GM23338 (cell line): ENCODE results near the gene STEAP1. TPM values are rescaled to one million over a fixed set of nuclear protein-coding genes. Genes with fewer than 3 reads are reported as not detected.
"Not testable (repeated sequence)": the region's sequence is repeated elsewhere in the genome, so short reads cannot be mapped to it uniquely, and the experiment has no call there.

Source experiments
- ATAC-seq: fragments of 200-7000 bp; cut with Tn5 transposase; 3 replicates; pipeline ENCODE4 v1.9.1; 2020
- DNase-seq: peaks from one replicate; pipeline ENCODE4 v3.0.0-alpha.2; 2015; ENCODE audit warnings: low spot score
- H2AFZ ChIP-seq: fragments of 200-600 bp; sonication (generic); 2 replicates; pipeline ENCODE4 v1.8.0; 2016; ENCODE audit warnings: antibody characterized with exemption, mild to moderate bottlenecking, moderate library complexity
- H3F3A ChIP-seq: fragments of 200-600 bp; sonication (generic); replicated peaks from 2 replicates; pipeline ENCODE4 v1.8.0; 2017; ENCODE audit warnings: antibody characterized with exemption, mixed run types, low read depth
- H3K27ac ChIP-seq: fragments of 200-600 bp; sonication (generic); 2 replicates; pipeline ENCODE4 v1.6.1; 2016; ENCODE audit warnings: low read depth
- H3K27me3 ChIP-seq: fragments of 200-600 bp; sonication (generic); 2 replicates; pipeline ENCODE4 v1.8.0; 2016; ENCODE audit warnings: mild to moderate bottlenecking, mixed run types, moderate library complexity; ENCODE audit not compliant: insufficient read depth
- H3K36me3 ChIP-seq: fragments of 200-600 bp; sonication (generic); 2 replicates; pipeline ENCODE4 v1.8.0; 2016; ENCODE audit warnings: mild to moderate bottlenecking; ENCODE audit not compliant: insufficient read depth
- H3K4me1 ChIP-seq: fragments of 200-600 bp; sonication (generic); 2 replicates; pipeline ENCODE4 v1.8.0; 2016; ENCODE audit warnings: mild to moderate bottlenecking, moderate library complexity; ENCODE audit not compliant: insufficient read depth
- H3K4me2 ChIP-seq: fragments of 200-600 bp; sonication (generic); 2 replicates; pipeline ENCODE4 v1.7.1; 2017; ENCODE audit warnings: mixed run types
- H3K4me3 ChIP-seq: fragments of 200-600 bp; sonication (generic); 2 replicates; pipeline ENCODE4 v1.6.1; 2016; ENCODE audit warnings: mixed run types
- H3K79me2 ChIP-seq: fragments of 200-600 bp; sonication (generic); replicated peaks from 2 replicates; pipeline ENCODE4 v1.8.0; 2017; ENCODE audit warnings: mild to moderate bottlenecking; ENCODE audit not compliant: insufficient read depth
- H3K9me2 ChIP-seq: fragments of 200-600 bp; sonication (generic); 2 replicates; pipeline ENCODE4 v1.8.0; 2017; ENCODE audit not compliant: insufficient read depth
- H4K20me1 ChIP-seq: fragments of 200-600 bp; sonication (generic); replicated peaks from 2 replicates; pipeline ENCODE4 v1.8.0; 2017; ENCODE audit warnings: mild to moderate bottlenecking; ENCODE audit not compliant: insufficient read depth
- H3K27ac Mint-ChIP-seq: 2 replicates; pipeline ENCODE4 v1.8.0; 2020; ENCODE audit warnings: inconsistent platforms, mild to moderate bottlenecking, moderate library complexity, mixed read lengths
- H3K27me3 Mint-ChIP-seq: 3 replicates; pipeline ENCODE4 v1.8.0; 2022; ENCODE audit warnings: low read depth, mild to moderate bottlenecking, moderate library complexity, mixed read lengths, inconsistent platforms; ENCODE audit not compliant: insufficient read depth, poor library complexity
- H3K36me3 Mint-ChIP-seq: 3 replicates; pipeline ENCODE4 v1.8.0; 2021; ENCODE audit warnings: low read depth, mild to moderate bottlenecking, inconsistent platforms, moderate library complexity, mixed read lengths
- H3K4me1 Mint-ChIP-seq: 3 replicates; pipeline ENCODE4 v1.8.0; 2020; ENCODE audit warnings: mild to moderate bottlenecking, inconsistent platforms, mixed read lengths
- H3K4me3 Mint-ChIP-seq: 3 replicates; pipeline ENCODE4 v1.8.0; 2021; ENCODE audit warnings: moderate library complexity, mild to moderate bottlenecking, inconsistent platforms, mixed read lengths
- H3K9me3 Mint-ChIP-seq: 3 replicates; pipeline ENCODE4 v1.8.0; 2020; ENCODE audit warnings: moderate library complexity, mild to moderate bottlenecking, inconsistent platforms, mixed read lengths
- polyA plus RNA-seq: library from polyadenylated mRNA; unstranded; fragments of >200 nt; fragmentation: Nextera tagmentation; extraction: Ambion mirVana; gene quantifications from 2 replicates; pipeline ENCODE4 v1.2.1, GENCODE V29; 2016
- total RNA-seq: library from RNA; depleted of rRNA; stranded (reverse); fragments of >200 nt; shearing (Covaris generic); gene quantifications from 2 replicates; pipeline ENCODE4 v1.2.3, GENCODE V29; 2014
- TF ChIP-seq, protein P1 (sequence below), 2 experiments: fragments of 200-600 bp in 1 of 2; sonication (generic) in 1 of 2; conservative IDR thresholded peaks; 2 replicates each; pipeline versions ENCODE4 v1.5.1 to v1.6.1; 2016 to 2017; ENCODE audit warnings: antibody characterized with exemption in 2 of 2, low read depth in 2 of 2, mild to moderate bottlenecking in 2 of 2, moderate library complexity in 1 of 2

Gene STEAP1
- total and polyA plus RNA-seq, 2 experiments from 2014 or later: 14.7 to 14.9 TPM

DNA sequence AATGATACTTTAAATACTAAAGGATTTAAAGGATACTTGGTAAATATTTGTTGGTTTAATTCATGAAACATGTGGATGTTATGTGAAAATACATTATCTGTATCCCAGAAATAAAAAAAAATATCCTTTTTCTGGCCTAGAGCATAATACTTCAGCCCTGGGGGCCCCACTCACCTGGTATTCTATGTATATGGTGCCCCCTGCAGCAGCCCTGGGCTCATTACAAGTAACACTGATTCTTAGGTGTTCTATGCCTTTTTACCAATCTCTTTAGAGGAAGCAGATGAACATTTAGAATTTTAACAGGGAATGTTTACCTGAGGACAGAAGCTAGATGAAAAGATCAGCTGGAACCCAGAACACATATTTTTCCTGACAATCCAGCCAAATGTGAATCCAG is 4.8 kb upstream of the STEAP1 start:
- H3K27me3 ChIP-seq, H3K4me1 ChIP-seq, H2AFZ ChIP-seq, H4K20me1 ChIP-seq, H3K79me2 ChIP-seq, H3K9me2 ChIP-seq, H3K27me3 Mint-ChIP-seq, H3K4me3 ChIP-seq, H3K36me3 ChIP-seq, H3K27ac ChIP-seq, H3K4me2 ChIP-seq, H3K4me3 Mint-ChIP-seq, H3K27ac Mint-ChIP-seq, H3F3A ChIP-seq, H3K9me3 Mint-ChIP-seq, H3K36me3 Mint-ChIP-seq: not testable (repeated sequence)
- peaks cover 31% of the 10 kb centered on the region for H3K4me1 Mint-ChIP-seq
- TF ChIP-seq, protein P1, sequence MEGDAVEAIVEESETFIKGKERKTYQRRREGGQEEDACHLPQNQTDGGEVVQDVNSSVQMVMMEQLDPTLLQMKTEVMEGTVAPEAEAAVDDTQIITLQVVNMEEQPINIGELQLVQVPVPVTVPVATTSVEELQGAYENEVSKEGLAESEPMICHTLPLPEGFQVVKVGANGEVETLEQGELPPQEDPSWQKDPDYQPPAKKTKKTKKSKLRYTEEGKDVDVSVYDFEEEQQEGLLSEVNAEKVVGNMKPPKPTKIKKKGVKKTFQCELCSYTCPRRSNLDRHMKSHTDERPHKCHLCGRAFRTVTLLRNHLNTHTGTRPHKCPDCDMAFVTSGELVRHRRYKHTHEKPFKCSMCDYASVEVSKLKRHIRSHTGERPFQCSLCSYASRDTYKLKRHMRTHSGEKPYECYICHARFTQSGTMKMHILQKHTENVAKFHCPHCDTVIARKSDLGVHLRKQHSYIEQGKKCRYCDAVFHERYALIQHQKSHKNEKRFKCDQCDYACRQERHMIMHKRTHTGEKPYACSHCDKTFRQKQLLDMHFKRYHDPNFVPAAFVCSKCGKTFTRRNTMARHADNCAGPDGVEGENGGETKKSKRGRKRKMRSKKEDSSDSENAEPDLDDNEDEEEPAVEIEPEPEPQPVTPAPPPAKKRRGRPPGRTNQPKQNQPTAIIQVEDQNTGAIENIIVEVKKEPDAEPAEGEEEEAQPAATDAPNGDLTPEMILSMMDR (conservative IDR thresholded peaks at IDR 0.05; ENCODE audit: low read depth in 2 of 2): peak; percentile 73 to 86
- ATAC-seq (peak; percentile 46), DNase-seq (peak; percentile 69)

DNA sequence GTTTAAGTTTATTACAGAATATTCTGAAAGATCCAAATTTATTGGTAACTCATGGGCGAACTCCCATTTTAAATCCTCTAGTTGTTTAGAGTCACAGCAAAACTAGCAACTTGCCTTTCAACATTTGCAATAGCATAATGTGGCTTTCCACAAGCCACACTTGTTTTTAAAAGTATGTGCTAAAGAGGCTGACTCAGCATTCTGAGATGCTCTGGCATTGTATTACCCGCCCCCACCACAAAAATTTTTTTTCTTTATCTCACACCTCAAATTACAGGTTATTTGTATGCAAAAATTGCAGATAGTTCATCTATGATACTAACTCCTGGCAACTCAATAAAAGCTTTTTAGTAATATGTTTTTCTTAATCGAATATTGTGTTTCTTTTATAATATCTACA is 2.4 kb upstream of the STEAP1 start:
- H3K4me3 ChIP-seq, H4K20me1 ChIP-seq, H3K27me3 ChIP-seq, H3K9me3 Mint-ChIP-seq, H3K36me3 ChIP-seq, H3K4me3 Mint-ChIP-seq, H3K9me2 ChIP-seq, H3K36me3 Mint-ChIP-seq, H3F3A ChIP-seq, DNase-seq, H3K27me3 Mint-ChIP-seq, H3K27ac ChIP-seq, H2AFZ ChIP-seq, H3K79me2 ChIP-seq, ATAC-seq: not testable (repeated sequence)
- Histone ChIP-seq H3K4me2 (peak overlapping the region; percentile 39), H3K4me1 (peaks cover 10% of the 10 kb centered on the region)
- H3K27ac Mint-ChIP-seq: peak overlapping the region; percentile 71
- peaks cover 42% of the 10 kb centered on the region for H3K4me1 Mint-ChIP-seq

DNA sequence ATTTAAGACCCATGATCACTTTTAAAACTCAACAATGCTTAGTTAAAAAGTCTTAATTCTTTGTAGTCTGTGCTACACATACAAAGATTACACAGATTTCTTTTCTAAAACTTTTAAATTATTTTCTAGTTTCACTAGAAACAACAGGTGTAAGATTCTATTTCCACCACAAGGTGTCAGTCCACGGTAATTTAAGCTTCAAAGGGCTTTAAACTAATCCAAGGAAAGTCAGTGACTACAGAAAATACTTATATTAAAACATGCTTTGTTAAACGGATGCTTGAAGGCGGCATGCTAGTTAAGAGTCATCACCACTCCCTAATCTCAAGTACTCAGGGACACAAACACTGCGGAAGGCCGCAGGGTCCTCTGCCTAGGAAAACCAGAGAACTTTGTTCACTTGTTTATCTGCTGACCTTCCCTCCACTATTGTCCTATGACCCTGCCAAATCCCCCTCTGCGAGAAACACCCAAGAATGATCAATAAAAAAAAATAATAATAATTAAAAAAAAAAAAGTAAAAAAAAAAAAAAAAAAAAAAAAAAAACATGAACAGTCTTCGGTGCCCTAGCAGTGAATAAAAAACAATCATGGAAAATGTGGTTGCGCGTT is 1.5 kb upstream of the STEAP1 start:
- H3K27me3 ChIP-seq, H3F3A ChIP-seq, H3K9me2 ChIP-seq, H3K79me2 ChIP-seq, H3K9me3 Mint-ChIP-seq, H2AFZ ChIP-seq, H3K27me3 Mint-ChIP-seq, ATAC-seq, H4K20me1 ChIP-seq, H3K36me3 Mint-ChIP-seq, H3K4me3 Mint-ChIP-seq, H3K27ac ChIP-seq, H3K36me3 ChIP-seq, H3K4me3 ChIP-seq: not testable (repeated sequence)
- H3K4me2 ChIP-seq: peak overlapping the region; percentile 39; the same call in 1 of the 2 replicates
- peaks cover 10% of the 10 kb centered on the region for H3K4me1 ChIP-seq
- TF ChIP-seq, protein P1 (conservative IDR thresholded peaks at IDR 0.05; ENCODE audit: low read depth in 2 of 2): peak; percentile 52 to 74
- Mint-ChIP-seq H3K27ac (peak overlapping the region; percentile 74), H3K4me1 (peaks cover 41% of the 10 kb centered on the region)
- peak; percentile 78 for DNase-seq
